C1 segment of cervical spinal cord (tissue), 14 donors: ENCODE results near the gene IRX3.

Experiments
- DNase-seq, 14 donors: peaks; one replicate each; lab custom pipeline; 2025; lab: John Stamatoyannopoulos, UW

Gene IRX3

DNA sequence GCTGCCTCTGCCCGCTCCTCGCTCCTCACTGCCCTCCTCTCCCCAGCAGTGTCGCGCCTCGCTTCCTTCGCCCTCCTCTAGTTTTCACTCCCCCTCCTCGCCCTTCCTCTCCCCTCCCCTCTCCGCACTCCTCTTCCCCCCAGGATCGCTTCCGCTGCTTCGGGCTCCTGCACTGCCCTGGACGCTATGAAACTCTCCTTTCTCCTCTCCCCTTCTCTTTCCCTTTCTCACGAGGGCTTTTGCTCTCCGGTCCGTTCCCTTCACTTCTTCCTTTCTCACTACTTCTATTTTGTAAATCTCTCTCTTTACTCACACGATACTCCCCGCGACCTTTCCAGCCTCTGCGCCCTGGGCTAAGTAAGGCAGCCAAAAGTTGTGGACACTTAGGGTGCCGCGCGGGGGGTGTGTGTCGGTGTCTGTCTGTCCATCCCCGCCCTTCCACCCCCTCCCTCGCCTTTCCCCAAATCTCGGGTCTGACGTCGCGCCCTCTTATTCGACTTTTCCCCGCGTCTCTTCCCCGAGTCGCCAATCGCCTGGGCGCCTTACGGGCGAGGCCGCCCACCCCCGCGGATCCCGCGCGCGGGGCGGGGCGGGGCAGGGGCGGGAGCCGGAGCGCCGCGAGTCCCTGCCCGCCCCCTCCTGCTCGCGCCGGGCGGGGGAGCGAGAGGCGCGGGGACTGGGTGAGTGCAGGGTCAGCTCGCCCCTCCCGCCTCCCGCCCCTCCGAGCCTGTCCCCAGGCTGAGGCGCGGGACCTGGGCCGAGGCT lies at the start of gene IRX3:
IRX3 (minus strand) TSS at position 422 of the 765 bp plus-strand sequence. CDS start 737 bp downstream, outside the sequence.
- peak in 10 of 14 donors; percentile 15 to 77 (median 58) for DNase-seq

DNA sequence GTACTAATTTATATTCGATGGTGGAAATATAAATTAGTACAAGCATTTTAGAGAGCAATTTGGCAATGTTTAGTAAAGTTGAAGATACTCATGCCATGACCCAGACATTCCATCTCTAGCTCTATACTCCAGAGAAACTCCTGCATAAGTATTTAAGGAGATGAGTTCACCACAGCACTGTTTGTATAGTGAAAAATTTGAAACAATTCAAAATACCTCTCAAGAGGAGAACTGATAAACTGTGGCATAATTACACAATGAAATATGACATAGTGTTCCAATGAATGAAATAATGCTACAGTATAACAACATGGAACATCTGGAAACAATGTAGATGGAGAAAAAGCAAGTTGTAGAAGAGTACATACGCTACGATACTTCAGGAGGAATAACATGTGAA lies 48.6 kb upstream of the IRX3 start:
- DNase-seq = no peak

DNA sequence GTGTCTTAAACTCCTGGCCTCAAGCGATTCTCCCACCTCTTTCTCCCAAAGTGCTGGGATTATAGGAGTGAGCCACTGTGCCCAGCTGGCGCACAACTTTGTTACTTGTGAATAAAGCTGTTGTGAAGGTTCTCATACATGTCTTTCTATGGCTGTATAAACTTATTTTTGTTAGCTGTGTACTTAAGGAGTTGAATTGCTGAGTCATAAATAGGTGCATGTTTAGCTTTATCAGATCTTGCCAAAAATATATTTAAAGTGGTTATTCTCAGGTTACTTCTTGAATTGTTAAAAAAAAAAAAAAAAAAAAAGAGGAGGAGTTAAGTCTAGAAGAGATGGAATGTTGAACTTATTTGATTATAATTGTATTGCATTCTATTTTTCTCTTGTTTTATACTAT lies 47.6 kb upstream of the IRX3 start:
- DNase-seq = no peak

DNA sequence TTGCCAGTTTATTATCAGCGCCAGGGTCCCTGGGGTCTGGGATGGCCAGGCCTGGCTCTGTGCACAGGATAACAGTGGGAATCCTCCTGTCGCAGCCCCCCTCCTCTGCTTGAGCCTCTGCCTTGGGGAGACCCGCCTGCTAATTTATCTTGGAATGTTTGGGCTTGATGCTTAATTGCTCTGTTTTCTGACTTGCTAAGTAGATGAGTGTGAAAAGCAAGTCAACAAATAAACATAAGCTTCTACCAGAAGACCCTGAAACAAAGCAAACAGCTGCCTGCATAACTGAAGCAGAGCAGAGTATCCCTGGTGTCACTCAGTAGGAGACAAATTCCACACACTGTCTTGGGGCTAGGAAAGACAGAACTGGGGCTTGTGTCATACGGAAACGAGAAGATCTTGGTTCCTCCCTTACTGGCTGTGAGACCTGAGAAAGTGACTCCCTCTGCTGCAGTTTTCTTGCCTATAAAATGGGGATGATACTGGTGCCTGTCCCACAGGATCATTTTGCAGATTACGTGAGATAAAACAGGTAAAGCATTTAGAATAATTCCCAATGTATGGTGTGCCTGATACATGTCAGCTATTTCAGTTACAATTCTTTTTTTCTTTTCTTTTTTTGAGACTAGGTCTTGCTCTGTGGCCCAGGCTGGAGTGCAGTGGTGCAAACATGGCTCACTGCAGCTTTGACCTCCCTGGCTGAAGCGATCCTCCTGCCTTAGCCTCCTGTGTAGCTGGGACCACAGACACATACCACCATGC lies 44.8 kb upstream of the IRX3 start:
- no peak for DNase-seq

DNA sequence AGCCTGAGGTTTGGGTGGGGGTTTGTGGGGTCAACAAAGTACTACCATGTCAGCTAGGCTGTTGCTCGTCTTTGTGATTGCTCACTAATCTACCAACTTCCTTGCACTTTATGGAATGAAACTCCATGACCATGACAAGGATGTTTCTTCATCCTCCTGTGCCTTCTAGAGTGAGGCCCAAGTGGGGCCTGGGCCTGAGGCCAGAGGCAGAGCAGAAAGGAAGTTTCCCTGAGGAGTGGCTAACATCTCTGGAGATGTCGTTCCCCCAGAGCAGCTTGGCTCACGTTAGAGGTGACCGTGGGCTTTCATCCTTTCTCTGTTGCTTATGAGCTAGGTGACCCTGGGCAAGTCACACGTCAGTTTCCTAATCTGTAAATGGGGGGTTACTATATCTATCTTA lies 41.0 kb upstream of the IRX3 start:
- no peak for DNase-seq

DNA sequence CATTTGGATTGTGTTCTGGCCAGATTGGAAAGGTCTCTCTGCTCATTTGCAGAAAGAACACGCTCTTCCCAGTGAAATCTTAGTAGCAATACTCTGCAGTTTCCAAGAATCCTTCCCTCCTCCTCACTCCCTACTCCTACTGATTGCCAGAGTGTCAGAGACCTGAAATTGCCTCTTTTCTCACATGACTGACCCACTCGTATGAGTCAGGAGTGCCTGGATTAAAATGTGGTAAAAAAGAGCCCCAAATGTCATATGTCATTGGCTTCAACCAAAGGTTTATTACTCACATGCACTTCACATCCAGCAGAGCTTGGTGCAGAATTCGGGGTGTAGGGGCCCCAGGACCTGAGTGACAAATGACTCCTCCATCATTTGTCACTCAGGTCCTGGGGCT lies 39.7 kb upstream of the IRX3 start:
- peak in 1 of 14 donors; percentile 18 for DNase-seq

DNA sequence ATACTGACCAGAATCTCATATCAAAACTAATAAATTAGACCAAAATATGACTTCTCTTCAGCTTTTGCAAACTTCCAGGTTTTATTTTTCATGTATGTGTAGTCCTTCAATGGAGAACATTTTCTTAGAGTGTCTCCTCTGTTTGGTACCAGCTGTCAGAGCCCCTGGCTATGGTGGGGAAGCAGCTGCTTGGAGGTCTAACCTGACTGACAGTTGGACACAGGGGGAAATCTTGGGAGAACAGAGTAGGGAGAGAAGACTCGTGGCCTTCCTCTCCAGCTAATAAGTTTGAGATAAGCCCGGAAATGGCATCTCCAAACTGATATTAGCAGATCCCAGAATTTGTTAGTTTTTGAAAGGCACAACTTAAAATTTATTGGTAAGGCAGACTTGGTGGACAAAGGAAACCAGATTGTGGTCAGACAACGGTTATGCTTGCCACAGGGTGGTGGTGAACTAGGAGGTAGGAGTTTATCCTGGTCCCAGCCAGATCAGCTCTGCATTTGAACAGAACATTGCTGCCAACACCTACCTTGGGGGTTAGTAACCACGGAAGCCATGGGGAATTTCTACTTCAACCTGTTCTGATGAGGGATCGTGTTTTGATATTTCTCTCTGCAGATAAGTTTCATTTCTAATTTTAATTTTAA lies 39.2 kb upstream of the IRX3 start:
- DNase-seq = no peak

DNA sequence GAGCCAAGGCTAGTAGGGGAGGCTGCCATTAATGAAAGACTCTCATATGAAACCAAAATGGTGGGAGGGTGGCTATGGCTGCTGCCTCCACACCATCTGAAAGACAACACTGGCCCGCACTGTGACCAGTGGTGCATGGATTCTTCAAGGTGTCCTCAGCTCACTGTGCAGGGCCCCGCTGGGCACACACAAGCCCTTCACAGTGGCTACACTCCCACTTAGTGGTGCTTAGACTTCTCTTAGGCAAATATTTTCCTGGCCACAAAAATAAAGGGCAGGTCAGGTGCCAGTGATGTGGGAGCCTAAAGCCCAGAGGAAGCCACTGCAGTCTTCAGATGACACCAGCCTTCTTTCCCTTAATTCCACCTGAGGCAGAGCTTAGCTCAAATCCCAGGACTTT lies 38.1 kb upstream of the IRX3 start:
- no peak for DNase-seq

DNA sequence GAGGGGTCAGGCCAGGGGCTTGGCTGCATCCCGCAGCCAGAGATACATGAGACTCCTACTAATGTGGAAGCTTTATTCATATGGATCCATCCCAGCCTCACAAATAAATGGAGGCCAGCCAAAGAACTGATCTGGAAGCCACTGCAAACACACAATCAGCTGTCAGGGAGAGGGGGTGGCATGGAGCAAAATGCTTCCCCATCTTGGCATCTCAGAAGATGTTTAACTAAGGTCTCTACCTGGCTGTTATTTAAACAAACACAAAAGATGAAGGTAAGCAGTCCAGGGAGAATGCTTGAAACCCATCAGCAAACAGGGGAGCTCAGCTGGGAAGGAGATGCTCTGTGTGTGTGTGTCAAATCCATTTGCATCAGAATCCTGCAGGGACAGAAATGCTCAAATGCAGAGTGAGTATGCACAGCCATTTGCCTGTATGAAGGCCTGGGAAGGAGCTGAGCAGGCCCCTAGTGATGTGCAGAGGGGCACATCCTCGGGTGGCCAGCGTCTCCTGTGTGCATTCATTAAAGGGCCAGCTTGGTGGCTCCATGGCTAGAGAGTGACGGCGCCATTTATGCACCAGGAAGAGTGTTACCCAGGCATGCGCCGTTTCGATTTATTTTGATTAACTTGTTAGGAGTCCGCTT lies 34.2 kb upstream of the IRX3 start:
- no peak for DNase-seq

DNA sequence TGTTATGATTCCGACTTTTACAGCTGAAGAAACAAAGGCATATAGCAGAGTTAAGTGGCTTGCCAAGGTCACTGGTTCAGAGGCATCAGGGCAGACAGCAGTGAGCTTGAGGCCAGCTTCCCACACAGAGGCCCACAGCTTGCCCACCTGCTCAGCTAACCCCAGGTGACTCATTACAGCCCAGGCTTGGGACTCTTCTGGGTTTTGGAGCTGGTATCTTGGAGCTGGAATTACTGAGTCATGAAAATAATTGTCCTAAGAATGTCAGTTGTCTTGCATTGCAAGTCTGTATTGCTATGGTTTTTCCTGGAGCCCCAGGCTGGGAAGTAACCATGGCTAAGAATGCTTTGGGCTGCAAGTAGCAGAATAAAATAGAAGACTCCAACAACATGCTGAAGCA lies 32.4 kb upstream of the IRX3 start:
- DNase-seq = no peak

DNA sequence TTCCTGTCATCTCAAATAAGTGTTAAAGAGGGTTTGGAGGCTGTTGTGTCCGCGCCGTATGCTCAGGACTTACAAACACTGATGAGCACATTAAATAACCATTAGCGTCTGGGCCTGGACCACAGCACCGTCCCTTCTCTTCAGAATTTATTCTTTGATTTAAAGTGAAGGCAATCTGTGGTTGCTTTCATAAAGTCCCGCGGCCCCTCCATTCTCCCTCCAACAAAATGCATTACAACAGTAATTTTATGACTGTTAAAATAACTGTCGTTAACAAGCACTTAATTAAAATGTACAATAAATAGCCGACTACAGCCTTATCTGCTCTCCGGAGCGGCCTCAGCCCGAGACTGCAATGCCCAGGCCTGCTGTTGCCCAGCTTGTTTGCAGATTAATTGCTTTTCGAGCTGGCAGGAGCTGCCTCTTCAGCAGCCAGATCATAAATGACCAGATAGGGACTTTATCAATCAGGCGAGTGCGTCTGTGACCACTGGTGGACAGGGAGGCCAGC lies 30.6 kb upstream of the IRX3 start:
- no peak for DNase-seq

DNA sequence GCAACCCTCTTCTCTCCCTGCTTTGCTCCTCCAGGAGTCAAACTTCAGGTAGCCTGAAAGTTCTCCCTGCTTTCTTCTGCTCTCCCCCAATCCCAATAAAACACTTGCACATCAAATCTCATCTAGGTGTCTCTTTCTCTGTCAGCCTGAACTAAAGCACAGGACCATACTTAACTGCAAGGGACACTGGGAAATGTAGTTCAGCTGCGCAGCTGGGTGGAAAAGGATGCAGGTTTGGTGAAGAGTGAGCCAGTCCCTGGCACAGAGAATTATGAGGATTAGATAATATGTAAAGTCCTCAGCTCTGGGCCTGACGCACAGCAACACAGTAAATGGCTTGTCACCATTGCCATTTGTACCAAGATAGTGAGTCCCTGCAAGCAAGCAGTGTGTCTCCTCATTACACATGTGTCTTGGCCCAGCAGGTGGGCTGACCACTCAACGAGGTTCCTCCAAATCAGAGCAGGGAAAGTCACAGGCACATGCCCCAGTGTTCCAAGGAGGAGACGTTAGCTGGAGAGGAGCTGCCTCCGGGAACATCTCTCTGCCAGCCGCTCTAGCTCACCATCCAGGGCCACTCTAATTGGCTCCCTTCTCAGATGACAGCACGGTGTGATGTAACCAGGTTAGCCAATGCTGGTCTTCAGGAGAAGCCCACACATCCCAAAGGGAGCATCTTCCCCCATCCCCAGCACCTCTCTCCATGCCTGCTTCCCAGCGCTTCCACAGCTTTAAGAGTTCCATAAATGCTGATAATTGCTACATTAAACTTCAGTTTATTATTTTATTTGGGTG lies 29.7 kb upstream of the IRX3 start:
- no peak for DNase-seq

DNA sequence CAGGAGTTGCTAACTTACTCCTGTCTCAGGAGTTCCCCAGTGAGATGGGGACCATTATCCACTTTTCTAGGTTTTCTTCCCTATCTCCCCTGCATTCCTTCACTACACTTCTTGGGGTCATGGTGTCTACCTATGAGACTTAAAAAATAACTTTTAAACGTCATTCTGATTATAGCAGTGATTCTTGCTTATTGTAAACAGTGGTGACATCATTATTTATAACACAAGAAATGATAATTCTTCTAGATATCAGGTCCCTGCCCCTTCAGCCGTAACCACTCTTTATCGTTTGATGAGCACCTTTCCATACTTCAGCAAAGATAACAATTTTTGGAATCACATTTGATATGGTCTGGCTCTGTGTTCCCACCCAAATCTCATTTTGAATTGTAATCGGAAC lies 27.2 kb upstream of the IRX3 start:
- no peak for DNase-seq

DNA sequence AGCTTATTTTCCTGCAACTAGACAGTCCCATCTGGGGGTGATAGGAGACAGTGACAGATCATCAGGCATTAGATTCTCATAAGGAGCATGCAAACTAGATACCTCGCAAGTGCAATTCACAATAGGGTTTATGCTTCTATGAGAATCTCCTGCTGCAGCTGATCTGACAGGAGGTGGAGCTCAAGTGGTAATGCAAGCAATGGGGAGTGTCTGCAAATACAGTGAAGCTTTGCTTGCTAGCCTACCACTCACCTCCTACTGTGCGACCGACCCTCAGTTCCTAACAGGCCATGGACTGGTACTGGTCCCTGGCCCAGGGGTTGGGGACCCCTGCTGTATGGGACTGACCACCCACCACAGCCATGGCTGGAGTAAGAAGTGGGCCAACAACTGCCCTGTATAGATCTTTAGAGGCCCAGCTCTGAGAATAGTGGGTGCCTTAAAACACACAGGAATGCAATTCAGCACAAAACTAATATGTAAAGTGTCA lies 26.0 kb upstream of the IRX3 start:
- DNase-seq = no peak

DNA sequence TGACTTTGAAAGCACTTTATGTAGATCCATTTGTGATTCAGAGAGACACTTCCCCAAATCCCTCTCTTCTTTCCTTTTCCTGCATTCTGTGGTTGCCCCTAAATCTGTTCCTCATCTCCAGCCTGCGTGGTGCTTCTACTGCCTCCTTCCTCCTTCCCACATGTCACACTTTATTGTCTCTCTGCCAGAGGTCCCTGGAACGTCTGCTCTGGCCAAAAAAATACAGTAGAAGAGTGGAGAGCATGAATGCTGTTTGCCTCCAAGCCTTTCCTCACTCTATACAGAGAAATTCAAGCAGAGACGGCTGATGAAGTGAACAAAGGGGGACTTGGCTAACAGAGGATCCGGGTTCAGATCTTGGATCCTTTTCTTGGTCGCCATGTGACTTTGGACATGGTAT lies 22.8 kb upstream of the IRX3 start:
- DNase-seq = no peak

DNA sequence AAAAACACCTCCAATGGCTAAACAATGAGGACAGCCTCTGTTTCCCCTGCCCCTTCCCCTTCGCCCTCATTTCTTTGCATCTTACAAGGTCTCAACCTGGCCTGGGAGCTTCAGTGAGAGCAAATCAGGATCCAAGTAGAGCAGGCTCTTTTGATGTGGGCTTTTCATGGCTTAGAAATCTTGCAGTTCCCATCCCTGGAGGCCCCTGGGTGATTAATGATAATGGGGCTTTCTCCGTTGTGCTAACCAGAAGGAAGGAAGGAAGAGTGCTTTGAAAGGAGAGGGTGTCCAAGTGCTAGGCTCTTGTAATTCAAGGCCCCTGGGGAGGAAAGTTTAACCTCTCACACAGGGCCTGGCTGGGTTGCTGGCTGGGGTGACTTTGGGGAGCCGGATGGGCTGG lies 18.5 kb upstream of the IRX3 start:
- DNase-seq = no peak

DNA sequence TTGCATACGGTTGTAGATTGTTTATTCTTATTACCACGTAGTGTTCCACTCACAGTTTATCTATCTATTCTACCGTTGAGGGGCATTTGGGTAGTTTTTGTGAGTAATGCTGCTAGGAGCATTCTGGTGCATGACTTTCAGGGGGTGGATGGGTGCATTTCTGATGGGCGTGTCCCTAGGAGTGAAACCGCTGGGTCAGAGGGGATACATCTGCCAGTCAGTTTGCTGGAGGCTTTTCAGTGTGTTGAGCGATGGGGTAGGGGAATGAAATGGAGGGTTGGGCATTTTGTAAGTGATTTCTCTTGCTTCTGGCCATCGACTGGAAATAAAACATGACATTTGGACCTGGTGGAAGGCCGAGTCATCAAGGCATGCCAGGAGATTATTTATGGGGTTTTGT lies 17.0 kb upstream of the IRX3 start:
- no peak for DNase-seq

DNA sequence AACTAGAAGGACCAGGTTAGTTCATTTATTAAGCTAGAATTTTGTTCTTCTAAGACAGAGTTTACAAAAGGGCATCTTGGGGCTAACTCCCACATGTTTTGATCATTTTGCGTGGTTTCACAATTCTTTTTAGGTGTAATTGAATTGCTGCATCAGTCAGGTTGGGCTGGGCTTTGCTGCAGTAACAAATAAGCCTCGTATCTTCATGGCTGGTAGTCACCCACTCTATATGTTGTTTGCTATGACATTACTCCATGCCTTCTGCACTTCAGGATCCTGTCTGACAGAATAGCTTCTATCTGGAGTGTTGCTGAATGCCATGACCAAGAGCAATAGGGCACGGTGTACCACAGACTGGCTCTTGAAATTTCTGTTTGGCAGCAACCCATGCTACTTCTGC lies 10.6 kb upstream of the IRX3 start:
- DNase-seq = no peak

DNA sequence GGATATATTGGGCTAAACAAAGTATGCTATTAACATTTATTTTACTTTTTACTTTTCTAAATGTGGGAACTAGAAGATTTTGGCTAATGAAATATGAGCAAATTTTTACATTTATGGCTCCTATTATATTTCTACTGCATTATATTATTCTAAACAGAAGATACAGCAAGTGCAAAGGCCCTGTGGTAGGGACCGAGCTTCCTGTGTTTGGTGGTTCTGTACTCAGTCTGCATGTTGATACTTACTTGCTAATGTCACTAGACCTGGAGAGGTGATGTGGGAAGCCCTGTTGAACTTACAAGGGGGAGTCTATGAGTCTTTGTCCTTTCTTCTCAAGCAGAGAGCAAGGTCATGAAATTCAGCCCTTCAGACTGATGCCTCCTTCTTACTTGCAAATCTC lies 10.0 kb upstream of the IRX3 start:
- no peak for DNase-seq

DNA sequence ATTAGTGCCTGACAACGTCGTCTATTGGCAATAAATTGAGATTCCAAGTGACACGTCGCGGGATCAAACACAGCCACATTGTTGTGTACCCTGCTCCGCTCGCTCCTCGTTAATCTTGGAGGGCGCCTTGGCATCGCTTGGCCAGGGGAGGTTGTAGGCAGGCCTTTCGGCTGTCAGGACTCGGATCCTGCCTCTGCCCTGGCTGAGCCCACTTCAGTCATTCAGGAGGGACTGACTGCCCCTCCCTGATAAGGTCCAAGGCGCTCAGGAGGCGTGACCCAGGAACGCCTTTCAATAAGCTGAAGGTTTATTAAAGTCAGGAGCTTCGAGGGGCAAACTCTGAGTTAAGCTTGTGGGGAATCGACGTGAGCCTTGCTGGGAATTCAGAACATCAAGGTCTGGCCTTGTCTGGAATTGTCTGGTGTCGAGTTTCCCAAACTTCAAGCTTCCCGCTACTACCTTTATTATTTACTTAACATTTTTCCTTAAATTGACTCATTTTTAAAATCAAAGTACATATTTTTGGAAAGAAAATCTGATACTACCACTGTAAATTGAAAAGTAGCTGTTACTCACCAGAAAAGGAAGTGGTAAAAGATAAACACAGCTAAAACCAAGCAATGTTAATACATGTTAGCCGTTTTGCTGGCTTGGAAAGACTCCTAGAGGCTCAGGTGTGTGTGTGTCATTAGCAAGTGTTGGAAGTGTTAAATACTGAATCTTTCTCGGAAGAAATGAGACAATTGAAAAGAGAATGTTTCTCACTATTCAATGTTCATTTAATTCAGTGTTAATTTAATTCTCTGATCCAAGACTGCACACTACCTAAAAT lies 5.3 kb upstream of the IRX3 start:
- DNase-seq = no peak
